Measurements from ENCODE around the gene RHBDF1. TPM values are rescaled to one million over a fixed set of nuclear protein-coding genes. Genes with fewer than 3 reads are reported as not detected.

Gene RHBDF1
- total RNA-seq, 1 experiment from 2014 or later, result 60.8 TPM

- TF ChIP-seq CDX4 (CRISPR knock-in tag; IDR thresholded peaks at IDR 0.05; ENCODE audit: borderline replicate concordance) (no peak), NR3C1 (CRISPR knock-in tag; conservative IDR thresholded peaks at IDR 0.05; ENCODE audit: low read depth) (no peak), NR2C2 (CRISPR knock-in tag; IDR thresholded peaks at IDR 0.05) (no peak)
Observed at GRCh38 chr16:120756-121155, 48.3 kb upstream of the RHBDF1 start (continued).

GRCh38 chr16:119835-120491 is 47.5 kb upstream of the RHBDF1 start:
- TF ChIP-seq ZNF416 (CRISPR knock-in tag; IDR thresholded peaks at IDR 0.05), result no peak
- no peak for TF ChIP-seq AFF4 (CRISPR knock-in tag; IDR thresholded peaks at IDR 0.05; ENCODE audit: borderline replicate concordance)
- no peak for TF ChIP-seq TEAD4 (CRISPR knock-in tag; IDR thresholded peaks at IDR 0.05)
- TF ChIP-seq ZNF532 (CRISPR knock-in tag; IDR thresholded peaks at IDR 0.05; ENCODE audit: borderline replicate concordance), result no peak
- no peak for TF ChIP-seq ZNF671 (CRISPR knock-in tag; IDR thresholded peaks at IDR 0.05)
- no peak for TF ChIP-seq ZSCAN18 (CRISPR knock-in tag; IDR thresholded peaks at IDR 0.05)
- TF ChIP-seq FOXK1 (CRISPR knock-in tag; IDR thresholded peaks at IDR 0.05), result no peak
- POLR2A ChIA-PET, result no interaction called here

GRCh38 chr16:119295-119694 is 46.9 kb upstream of the RHBDF1 start:
- DNase-seq (ENCODE audit: low spot score) (no peak), ATAC-seq (no peak)
- H3K36me3 Mint-ChIP-seq, result peaks cover 12% of the 10 kb centered on the region
- no peak overlapping the region for H3K4me3 Mint-ChIP-seq
- ChIA-PET CTCF (interaction anchor here (1.4 to 5.6 kb wide), 3 partner anchors 14 to 233 kb away, joined by 5 to 73 read pairs (median 17); partner anchors contain the start of gene AXIN1), POLR2A (no interaction called here)
- no peaks in the 10 kb centered on the region for H3K27me3 Mint-ChIP-seq (ENCODE audit: low read depth)
- no peaks in the 10 kb centered on the region for H3K4me1 Mint-ChIP-seq
- no peaks in the 10 kb centered on the region for H3K9me3 Mint-ChIP-seq
- no peak overlapping the region for H3K27ac Mint-ChIP-seq
- TF ChIP-seq ZBTB43 (CRISPR knock-in tag; IDR thresholded peaks at IDR 0.05) (no peak), PRRX2 (CRISPR knock-in tag; IDR thresholded peaks at IDR 0.05) (no peak), ZNF138 (CRISPR knock-in tag; conservative IDR thresholded peaks at IDR 0.05) (no peak), JAZF1 (CRISPR knock-in tag; IDR thresholded peaks at IDR 0.05) (no peak), ERG (CRISPR knock-in tag; IDR thresholded peaks at IDR 0.05) (no peak), FOXP1 (CRISPR knock-in tag; IDR thresholded peaks at IDR 0.05; ENCODE audit: borderline replicate concordance) (no peak), E2F5 (CRISPR knock-in tag; IDR thresholded peaks at IDR 0.05) (no peak)

More at GRCh38 chr16:119835-120491, 47.5 kb upstream of the RHBDF1 start:
- no peaks in the 10 kb centered on the region for H3K4me1 Mint-ChIP-seq
- H3K27me3 Mint-ChIP-seq (ENCODE audit: low read depth), result no peaks in the 10 kb centered on the region
- no peaks in the 10 kb centered on the region for H3K9me3 Mint-ChIP-seq
- H3K4me3 Mint-ChIP-seq, result no peak overlapping the region
- no peak for DNase-seq (ENCODE audit: low spot score)
- peaks cover 11% of the 10 kb centered on the region for H3K36me3 Mint-ChIP-seq
- no peak overlapping the region for H3K27ac Mint-ChIP-seq
- no peak for ATAC-seq
- CTCF ChIA-PET, result interaction anchor here (1.4 to 5.6 kb wide), 4 partner anchors 14 to 242 kb away, joined by 4 to 73 read pairs (median 11); partner anchors contain the start of gene AXIN1

All from WTC11 (cell line).